CD8-positive, alpha-beta memory T cell (primary cell): Measurements from ENCODE around the gene CHRNB4. TPM values are rescaled to one million over a fixed set of nuclear protein-coding genes. Genes with fewer than 3 reads are reported as not detected.
A peak's percentile ranks its signal among the peaks of the same experiment; 100 is the strongest.
"Not testable (repeated sequence)": the region's sequence is repeated elsewhere in the genome, so short reads cannot be mapped to it uniquely, and the experiment has no call there.

Experiments
- CTCF ChIA-PET: fragments of 350-600 bp; sonication (Branson Sonifier 250); formaldehyde crosslinking; loops from one replicate; lab custom pipeline; 2021; ENCODE audit warnings: antibody characterized with exemption; lab: Charles Lee
- POLR2A ChIA-PET: fragments of 350-600 bp; sonication (Branson Sonifier 250); formaldehyde crosslinking; loops from one replicate; lab custom pipeline; 2021; ENCODE audit warnings: antibody characterized with exemption; lab: Charles Lee
- DNase-seq, 5 donors: peaks; one replicate each; pipeline versions ENCODE4 v3.0.0 to v3.0.0-alpha.2; 2020 to 2022; ENCODE audit warnings: mixed read lengths in 1 of 5
- H3K27ac ChIP-seq: one replicate; pipeline ENCODE4 v1.7.0; 2013; ENCODE audit warnings: low read depth, mild to moderate bottlenecking, low read length, moderate library complexity
- H3K27me3 ChIP-seq: 2 replicates; pipeline ENCODE4 v1.7.0; 2013; ENCODE audit warnings: low read length, mild to moderate bottlenecking; ENCODE audit not compliant: insufficient read depth, poor library complexity, severe bottlenecking
- H3K36me3 ChIP-seq: 2 replicates; pipeline ENCODE4 v1.7.0; 2013; ENCODE audit warnings: mild to moderate bottlenecking, low read length, moderate library complexity; ENCODE audit not compliant: insufficient read depth
- H3K4me1 ChIP-seq: 2 replicates; pipeline ENCODE4 v1.7.0; 2013; ENCODE audit warnings: mild to moderate bottlenecking, low read length, moderate library complexity; ENCODE audit not compliant: insufficient read depth
- H3K4me3 ChIP-seq: 2 replicates; pipeline ENCODE4 v1.7.0; 2013; ENCODE audit warnings: mild to moderate bottlenecking, low read length
- H3K9me3 ChIP-seq: 2 replicates; pipeline ENCODE4 v1.7.0; 2013; ENCODE audit warnings: mild to moderate bottlenecking, low read length
- H3K27ac Mint-ChIP-seq, 8 donors: one replicate each; pipeline ENCODE4 v1.8.0; 2020 to 2021; ENCODE audit warnings: mixed read lengths in 8 of 8, mild to moderate bottlenecking in 6 of 8, inconsistent platforms in 3 of 8, moderate library complexity in 3 of 8
- H3K27me3 Mint-ChIP-seq, 2 donors: one replicate each; pipeline ENCODE4 v1.8.0; 2020 to 2021; ENCODE audit warnings: mixed read lengths in 2 of 2, mild to moderate bottlenecking in 1 of 2, moderate library complexity in 1 of 2
- H3K36me3 Mint-ChIP-seq, 3 donors: one replicate each; pipeline ENCODE4 v1.8.0; 2020 to 2021; ENCODE audit warnings: mixed read lengths in 3 of 3, inconsistent platforms in 1 of 3, mild to moderate bottlenecking in 1 of 3
- H3K4me1 Mint-ChIP-seq, 3 donors: one replicate each; pipeline ENCODE4 v1.8.0; 2020 to 2021; ENCODE audit warnings: mixed read lengths in 3 of 3, inconsistent platforms in 1 of 3, mild to moderate bottlenecking in 1 of 3
- H3K4me3 Mint-ChIP-seq, 7 donors: one replicate each; pipeline ENCODE4 v1.8.0; 2020 to 2021; ENCODE audit warnings: mixed read lengths in 7 of 7, mild to moderate bottlenecking in 6 of 7, moderate library complexity in 4 of 7, inconsistent platforms in 2 of 7
- H3K9me3 Mint-ChIP-seq, 5 donors: one replicate each; pipeline ENCODE4 v1.8.0; 2020 to 2022; ENCODE audit warnings: mixed read lengths in 5 of 5, mild to moderate bottlenecking in 3 of 5, moderate library complexity in 2 of 5, inconsistent platforms in 1 of 5
- polyA plus RNA-seq: library from polyadenylated mRNA; unstranded; fragments of 300-500 nt; fragmentation: Illumina TruSeq; gene quantifications from one replicate; pipeline ENCODE4 v1.2.3, GENCODE V29; 2021
- total RNA-seq, 2 experiments: library from RNA; stranded (reverse); gene quantifications; one replicate each; pipeline ENCODE4 v1.2.3, GENCODE V29; 2021

Gene CHRNB4, protein sequence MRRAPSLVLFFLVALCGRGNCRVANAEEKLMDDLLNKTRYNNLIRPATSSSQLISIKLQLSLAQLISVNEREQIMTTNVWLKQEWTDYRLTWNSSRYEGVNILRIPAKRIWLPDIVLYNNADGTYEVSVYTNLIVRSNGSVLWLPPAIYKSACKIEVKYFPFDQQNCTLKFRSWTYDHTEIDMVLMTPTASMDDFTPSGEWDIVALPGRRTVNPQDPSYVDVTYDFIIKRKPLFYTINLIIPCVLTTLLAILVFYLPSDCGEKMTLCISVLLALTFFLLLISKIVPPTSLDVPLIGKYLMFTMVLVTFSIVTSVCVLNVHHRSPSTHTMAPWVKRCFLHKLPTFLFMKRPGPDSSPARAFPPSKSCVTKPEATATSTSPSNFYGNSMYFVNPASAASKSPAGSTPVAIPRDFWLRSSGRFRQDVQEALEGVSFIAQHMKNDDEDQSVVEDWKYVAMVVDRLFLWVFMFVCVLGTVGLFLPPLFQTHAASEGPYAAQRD
- total RNA-seq: not detected
- not detected for polyA plus RNA-seq

DNA sequence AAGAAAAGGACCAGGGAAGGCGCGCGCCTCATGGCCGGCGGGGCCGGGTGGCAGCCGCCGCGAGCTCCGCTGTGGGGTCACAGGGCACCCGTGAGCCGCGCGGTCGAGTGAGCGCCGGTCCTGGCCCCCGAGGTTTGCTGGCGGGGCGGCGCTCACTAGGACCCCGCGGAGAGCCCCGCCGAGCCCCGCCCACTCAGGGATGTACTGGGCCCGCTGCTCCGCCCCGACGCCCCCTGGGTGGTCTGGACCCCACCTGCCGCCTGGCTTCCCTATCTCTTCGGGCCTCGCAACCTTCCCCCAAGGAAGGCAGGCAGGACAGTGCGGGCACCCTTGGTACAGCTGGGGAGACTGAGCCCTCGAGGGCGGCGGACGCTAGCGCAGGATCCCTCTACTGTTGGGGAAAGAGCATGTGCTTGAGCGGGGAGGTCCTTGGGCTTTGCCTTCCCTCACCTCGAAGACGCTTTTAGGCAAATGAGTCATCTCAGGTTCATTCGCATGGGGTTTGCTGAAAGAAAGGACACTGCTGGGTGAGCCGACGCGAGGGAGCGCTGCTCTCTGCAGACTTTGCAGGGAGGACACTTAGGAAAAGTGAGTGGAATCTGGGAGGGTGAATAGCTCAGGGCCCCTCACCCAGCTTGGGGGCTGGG is at the start of gene CHRNB4:
TSS of gene CHRNB4 (minus strand) at position 109 of the 647 bp plus-strand sequence. CDS start at position 32, 77 bp downstream.
- Histone ChIP-seq H3K4me3 (no peak within 1 kb of the TSS), H3K4me1 (peaks cover 5% of the 10 kb centered on the region), H3K27ac (no peak within 1 kb of the TSS), H3K9me3 (no peaks in the 10 kb centered on the region), H3K36me3 (no peaks in the 10 kb centered on the region), H3K27me3 (peaks cover 8% of the 10 kb centered on the region)
- POLR2A ChIA-PET: no interaction called here
- CTCF ChIA-PET: interaction anchor here (1.8 kb wide), 1 partner anchor 10 kb away, joined by 4 read pairs; no protein-coding TSS in a partner anchor
- Mint-ChIP-seq H3K27me3 (peaks cover 16 to 28% of the 10 kb centered on the region in 2 donors), H3K9me3 (no peaks in the 10 kb centered on the region), H3K27ac (peak within 1 kb of the TSS in 1 of 8 donors; percentile 15), H3K36me3 (no peaks in the 10 kb centered on the region), H3K4me3 (peak within 1 kb of the TSS; percentile 27 to 73 (median 61)), H3K4me1 (peaks cover 5 to 11% (median 5%) of the 10 kb centered on the region in 3 donors)
- DNase-seq: peak in 1 of 5 donors; percentile 25

DNA sequence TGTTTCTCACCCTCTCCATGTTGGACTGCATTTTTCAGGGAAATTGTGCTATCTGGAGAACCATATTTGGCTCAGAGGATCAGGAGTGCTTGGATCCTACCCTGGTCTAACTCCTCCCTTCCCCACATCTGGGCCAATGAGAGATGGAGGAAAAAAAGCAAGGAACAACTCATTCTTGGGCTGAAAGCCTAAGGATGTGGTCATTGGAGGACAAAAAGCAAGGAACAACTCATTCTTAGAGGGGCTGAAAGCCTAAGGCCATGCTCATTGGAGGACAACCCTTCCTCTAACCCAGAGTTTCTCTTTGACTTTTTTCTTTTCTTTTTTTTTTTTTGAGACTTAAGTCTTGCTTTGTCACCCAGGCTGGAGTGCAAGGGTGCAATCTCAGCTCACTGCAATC is 48.6 kb upstream of the CHRNB4 start:
- Histone ChIP-seq H3K27me3 (no peaks in the 10 kb centered on the region), H3K4me1 (no peaks in the 10 kb centered on the region), H3K4me3 (no peak overlapping the region), H3K36me3 (no peaks in the 10 kb centered on the region), H3K27ac (no peak overlapping the region), H3K9me3 (no peaks in the 10 kb centered on the region)
- no peak for DNase-seq
- no peak overlapping the region for H3K4me3 Mint-ChIP-seq
- H3K4me1 Mint-ChIP-seq: no peaks in the 10 kb centered on the region
- no peaks in the 10 kb centered on the region for H3K36me3 Mint-ChIP-seq
- ChIA-PET POLR2A (no interaction called here), CTCF (no interaction called here)
- no peaks in the 10 kb centered on the region for H3K9me3 Mint-ChIP-seq
- H3K27me3 Mint-ChIP-seq: peaks cover 3 to 10% of the 10 kb centered on the region in 2 donors
- no peak overlapping the region for H3K27ac Mint-ChIP-seq

DNA sequence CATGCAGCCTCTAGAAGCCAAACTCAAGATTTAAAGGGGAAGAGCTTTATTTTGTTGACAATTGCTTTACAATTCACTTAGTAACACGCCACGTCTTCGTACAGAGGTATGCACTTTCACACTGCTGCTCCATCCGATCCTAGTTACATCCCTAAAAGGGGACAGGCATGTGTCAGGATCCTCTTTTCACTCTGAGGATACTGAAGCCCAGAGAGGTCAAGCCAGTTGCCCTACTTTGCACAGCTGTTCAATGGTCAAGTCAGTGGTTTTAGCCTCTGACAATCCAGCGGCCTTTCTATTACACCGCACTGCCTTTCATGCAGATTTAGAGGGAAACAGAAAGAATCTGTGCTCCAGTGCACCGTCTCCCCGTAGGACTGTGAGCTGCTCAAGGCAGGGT is 44.9 kb upstream of the CHRNB4 start:
- Histone ChIP-seq H3K4me3 (no peak overlapping the region), H3K36me3 (no peaks in the 10 kb centered on the region), H3K9me3 (no peaks in the 10 kb centered on the region), H3K27ac (no peak overlapping the region), H3K27me3 (no peaks in the 10 kb centered on the region), H3K4me1 (no peaks in the 10 kb centered on the region)
- no peak overlapping the region for H3K4me3 Mint-ChIP-seq
- H3K9me3 Mint-ChIP-seq: no peaks in the 10 kb centered on the region
- no peaks in the 10 kb centered on the region for H3K4me1 Mint-ChIP-seq
- DNase-seq: no peak
- CTCF ChIA-PET: no interaction called here
- POLR2A ChIA-PET: no interaction called here
- H3K27ac Mint-ChIP-seq: no peak overlapping the region
- H3K36me3 Mint-ChIP-seq: no peaks in the 10 kb centered on the region
- peaks cover 0 to 11% of the 10 kb centered on the region in 2 donors for H3K27me3 Mint-ChIP-seq

DNA sequence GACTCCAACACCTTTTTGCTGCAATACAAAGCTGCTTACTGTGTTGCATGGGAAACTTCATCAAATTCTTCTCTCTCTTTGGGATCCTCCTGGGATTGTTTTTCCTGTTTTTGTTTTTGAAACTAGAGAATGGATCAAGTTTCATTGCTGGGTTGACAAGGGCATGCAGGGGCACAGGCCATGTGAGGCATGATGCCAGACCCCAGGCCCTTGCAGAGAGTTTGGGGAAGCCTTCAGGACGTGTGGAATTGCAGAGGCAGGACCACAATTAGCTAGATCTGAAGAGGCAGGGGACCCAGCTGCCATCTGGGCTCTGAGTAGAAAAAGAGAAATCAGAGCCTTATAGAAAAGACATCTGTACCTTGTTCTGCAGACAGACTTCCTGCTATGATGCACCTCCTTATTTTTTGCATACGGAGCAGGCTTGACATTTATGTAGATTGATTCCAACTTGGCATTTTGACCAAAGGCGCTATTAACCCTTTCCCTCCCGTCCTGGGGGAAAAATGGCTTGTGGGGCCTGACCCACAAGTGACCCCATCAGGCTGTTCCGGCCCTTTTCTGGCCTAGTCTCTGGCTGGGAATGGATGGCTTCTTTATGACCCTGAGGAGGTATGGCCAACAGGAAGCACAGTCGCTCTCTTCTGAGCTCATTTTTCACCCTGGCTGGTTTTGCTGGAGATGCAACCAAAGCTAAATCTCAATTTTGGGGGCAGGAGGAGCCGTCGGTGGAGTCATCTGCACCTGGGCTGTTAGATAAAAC is 44.3 kb upstream of the CHRNB4 start:
- Histone ChIP-seq H3K27ac (no peak overlapping the region), H3K36me3 (no peaks in the 10 kb centered on the region), H3K4me3 (no peak overlapping the region), H3K9me3 (no peaks in the 10 kb centered on the region), H3K27me3 (no peaks in the 10 kb centered on the region), H3K4me1 (no peaks in the 10 kb centered on the region)
- Mint-ChIP-seq H3K4me1 (no peaks in the 10 kb centered on the region), H3K4me3 (no peak overlapping the region), H3K27me3 (peaks cover 0 to 11% of the 10 kb centered on the region in 2 donors), H3K9me3 (no peaks in the 10 kb centered on the region), H3K36me3 (no peaks in the 10 kb centered on the region), H3K27ac (peak overlapping the region in 1 of 8 donors; percentile 4)
- POLR2A ChIA-PET: no interaction called here
- no peak for DNase-seq
- CTCF ChIA-PET: no interaction called here

DNA sequence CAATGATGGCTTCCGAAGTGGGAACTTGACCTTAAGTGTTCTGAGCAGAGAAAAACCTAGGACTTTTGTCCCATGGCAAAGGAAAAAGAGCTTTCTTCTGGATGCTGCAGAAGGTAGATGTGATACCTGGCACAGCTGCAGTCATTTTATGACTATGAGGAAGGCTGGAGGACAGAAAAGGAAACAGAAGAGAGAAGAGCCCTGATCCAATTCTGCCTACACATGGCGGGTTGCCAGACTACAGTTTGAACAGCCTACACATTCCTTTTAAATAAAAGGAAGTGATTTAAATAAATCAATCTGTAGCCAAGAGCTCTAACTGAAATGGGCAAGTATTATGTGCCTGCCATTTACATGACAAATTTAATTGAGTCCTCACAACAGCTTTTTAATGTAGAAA is 43.6 kb upstream of the CHRNB4 start:
- Mint-ChIP-seq H3K4me1 (no peaks in the 10 kb centered on the region), H3K27ac (no peak overlapping the region), H3K9me3 (no peaks in the 10 kb centered on the region), H3K27me3 (peaks cover 0 to 13% of the 10 kb centered on the region in 2 donors), H3K36me3 (no peaks in the 10 kb centered on the region), H3K4me3 (no peak overlapping the region)
- no peaks in the 10 kb centered on the region for H3K27me3 ChIP-seq
- H3K9me3 ChIP-seq: no peaks in the 10 kb centered on the region
- no peaks in the 10 kb centered on the region for H3K36me3 ChIP-seq
- POLR2A ChIA-PET: no interaction called here
- DNase-seq: no peak
- CTCF ChIA-PET: no interaction called here
- no peak overlapping the region for H3K4me3 ChIP-seq
- H3K27ac ChIP-seq: no peak overlapping the region
- H3K4me1 ChIP-seq: no peaks in the 10 kb centered on the region

DNA sequence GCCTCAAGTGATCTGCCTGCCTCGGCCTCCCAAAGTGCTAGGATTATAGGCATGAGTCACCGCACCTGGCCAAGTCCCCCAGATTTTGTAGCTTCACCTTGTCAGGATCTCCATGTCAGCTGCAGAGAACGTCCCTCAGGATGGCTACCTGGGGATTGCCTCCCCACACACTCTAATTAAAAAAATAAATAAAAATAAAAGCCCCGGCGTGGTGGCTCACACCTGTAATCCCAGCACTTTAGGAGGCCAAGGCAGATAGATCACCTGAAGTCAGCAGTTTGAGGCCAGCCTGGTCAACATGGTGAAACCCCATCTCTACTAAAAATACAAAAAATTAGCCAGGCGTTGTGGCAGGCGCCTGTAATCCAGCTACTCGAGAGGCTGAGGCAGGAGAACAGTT is 42.6 kb upstream of the CHRNB4 start:
- H3K9me3 ChIP-seq, H3K27me3 Mint-ChIP-seq, H3K36me3 Mint-ChIP-seq, H3K36me3 ChIP-seq, H3K27ac Mint-ChIP-seq, H3K4me3 Mint-ChIP-seq, H3K27ac ChIP-seq, CTCF ChIA-PET, H3K4me3 ChIP-seq, H3K4me1 Mint-ChIP-seq, H3K4me1 ChIP-seq, H3K9me3 Mint-ChIP-seq, DNase-seq, H3K27me3 ChIP-seq: not testable (repeated sequence)
- POLR2A ChIA-PET: interaction anchor here (0.7 kb wide), 1 partner anchor 9 kb away, joined by 5 read pairs; no protein-coding TSS in a partner anchor

DNA sequence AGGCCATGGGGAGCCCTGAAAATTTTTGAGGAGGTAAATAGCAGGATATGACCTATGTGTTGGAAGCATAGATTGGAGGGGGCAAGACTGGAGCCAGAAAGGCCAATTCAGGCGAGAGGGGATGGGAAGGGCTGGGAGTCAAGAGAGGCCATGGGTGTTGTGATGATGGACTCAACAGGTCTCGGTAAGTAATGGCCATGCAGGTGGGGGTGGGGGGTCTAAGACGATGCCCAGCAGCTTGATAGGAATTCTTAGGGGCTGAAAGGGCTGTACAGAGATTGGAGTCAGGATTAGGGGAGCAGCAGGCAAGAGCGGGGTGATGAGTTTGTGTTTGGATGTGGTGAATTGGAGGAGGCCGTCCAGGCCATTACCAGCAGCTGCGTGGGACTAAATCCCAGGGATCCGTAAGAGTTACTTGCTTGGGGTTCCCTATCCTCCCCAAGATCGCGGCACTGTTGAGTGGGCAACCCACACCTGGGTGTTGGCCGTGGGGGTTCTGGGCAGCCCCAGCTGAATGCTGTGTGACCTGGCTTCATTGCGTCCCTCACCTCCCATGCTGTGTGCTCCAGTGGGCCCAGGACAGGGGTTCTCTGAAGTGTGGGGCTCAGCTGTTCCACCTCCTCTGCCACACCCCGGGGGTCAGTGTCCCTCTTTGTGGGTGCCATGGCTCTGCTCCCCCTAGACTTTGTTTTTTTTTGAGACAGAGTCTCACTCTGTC is 41.8 kb upstream of the CHRNB4 start:
- H3K36me3 Mint-ChIP-seq: no peaks in the 10 kb centered on the region
- CTCF ChIA-PET: no interaction called here
- H3K27me3 ChIP-seq: no peaks in the 10 kb centered on the region
- no peaks in the 10 kb centered on the region for H3K4me1 Mint-ChIP-seq
- no peak overlapping the region for H3K27ac ChIP-seq
- H3K9me3 ChIP-seq: no peaks in the 10 kb centered on the region
- no peaks in the 10 kb centered on the region for H3K9me3 Mint-ChIP-seq
- H3K4me3 Mint-ChIP-seq: no peak overlapping the region
- no peak overlapping the region for H3K27ac Mint-ChIP-seq
- peaks cover 0 to 6% of the 10 kb centered on the region in 2 donors for H3K27me3 Mint-ChIP-seq
- POLR2A ChIA-PET: no interaction called here
- no peak for DNase-seq
- no peak overlapping the region for H3K4me3 ChIP-seq
- no peaks in the 10 kb centered on the region for H3K36me3 ChIP-seq
- no peaks in the 10 kb centered on the region for H3K4me1 ChIP-seq
